Tibial nerve (tissue), 3 donors: ENCODE results near the gene CITED4.

Experiments
- POLR2A ChIP-seq, 2 donors: fragments of 450-650 bp; IDR thresholded peaks; one replicate each; pipeline ENCODE4 v1.6.1; 2017; ENCODE audit warnings: antibody characterized with exemption in 2 of 2, mild to moderate bottlenecking in 2 of 2, moderate library complexity in 2 of 2
- TF ChIP-seq, protein P1 (sequence below), 5 experiments: fragments of 200-600 bp in 3 of 5; fragments of 450-650 bp in 2 of 5; sonication (generic) in 3 of 5; IDR thresholded peaks; one replicate each; pipeline ENCODE4 v1.5.1; 2016 to 2019; ENCODE audit warnings: antibody characterized with exemption in 5 of 5, mild to moderate bottlenecking in 3 of 5, moderate library complexity in 2 of 5

DNA sequence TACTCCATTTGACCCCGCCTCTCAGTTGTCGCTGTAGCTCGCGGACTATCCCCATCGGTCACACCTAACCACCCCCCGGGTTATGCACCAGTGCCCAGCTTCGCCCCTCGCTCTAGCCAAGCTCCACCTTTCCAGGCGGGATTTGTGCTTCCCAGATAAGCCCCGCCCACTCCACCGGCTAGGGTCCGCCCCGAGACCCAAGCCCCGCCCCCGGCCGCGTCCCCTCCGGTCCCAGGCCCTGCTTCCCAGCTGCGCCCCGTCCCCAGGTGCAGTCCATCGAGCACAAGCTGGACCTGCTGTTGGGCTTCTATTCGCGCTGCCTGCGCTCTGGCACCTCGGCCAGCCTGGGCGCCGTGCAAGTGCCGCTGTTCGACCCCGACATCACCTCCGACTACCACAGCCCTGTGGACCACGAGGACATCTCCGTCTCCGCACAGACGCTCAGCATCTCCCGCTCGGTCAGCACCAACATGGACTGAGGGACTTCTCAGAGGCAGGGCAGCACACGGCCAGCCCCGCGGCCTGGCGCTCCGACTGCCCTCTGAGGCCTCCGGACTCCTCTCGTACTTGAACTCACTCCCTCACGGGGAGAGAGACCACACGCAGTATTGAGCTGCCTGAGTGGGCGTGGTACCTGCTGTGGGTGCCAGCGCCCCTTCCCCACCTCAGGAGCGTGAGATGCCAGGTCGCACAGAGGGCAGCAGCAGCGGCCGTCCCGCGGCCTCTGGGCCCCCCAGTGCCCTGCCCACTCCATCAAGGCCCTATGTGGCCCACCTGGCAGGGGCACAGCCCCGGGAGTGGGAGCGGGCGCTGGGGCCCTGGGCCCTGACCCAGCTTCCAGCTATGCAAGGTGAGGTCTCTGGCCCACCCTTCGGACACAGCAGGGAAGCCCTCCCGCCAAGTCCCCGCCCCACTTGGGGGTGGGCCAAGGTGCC lies 23.9 kb downstream of the CITED4 start:
- TF ChIP-seq, protein P1, sequence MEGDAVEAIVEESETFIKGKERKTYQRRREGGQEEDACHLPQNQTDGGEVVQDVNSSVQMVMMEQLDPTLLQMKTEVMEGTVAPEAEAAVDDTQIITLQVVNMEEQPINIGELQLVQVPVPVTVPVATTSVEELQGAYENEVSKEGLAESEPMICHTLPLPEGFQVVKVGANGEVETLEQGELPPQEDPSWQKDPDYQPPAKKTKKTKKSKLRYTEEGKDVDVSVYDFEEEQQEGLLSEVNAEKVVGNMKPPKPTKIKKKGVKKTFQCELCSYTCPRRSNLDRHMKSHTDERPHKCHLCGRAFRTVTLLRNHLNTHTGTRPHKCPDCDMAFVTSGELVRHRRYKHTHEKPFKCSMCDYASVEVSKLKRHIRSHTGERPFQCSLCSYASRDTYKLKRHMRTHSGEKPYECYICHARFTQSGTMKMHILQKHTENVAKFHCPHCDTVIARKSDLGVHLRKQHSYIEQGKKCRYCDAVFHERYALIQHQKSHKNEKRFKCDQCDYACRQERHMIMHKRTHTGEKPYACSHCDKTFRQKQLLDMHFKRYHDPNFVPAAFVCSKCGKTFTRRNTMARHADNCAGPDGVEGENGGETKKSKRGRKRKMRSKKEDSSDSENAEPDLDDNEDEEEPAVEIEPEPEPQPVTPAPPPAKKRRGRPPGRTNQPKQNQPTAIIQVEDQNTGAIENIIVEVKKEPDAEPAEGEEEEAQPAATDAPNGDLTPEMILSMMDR (IDR thresholded peaks at IDR 0.05), result no peak
- no peak for TF ChIP-seq POLR2A (IDR thresholded peaks at IDR 0.05)
